GM19240 (cell line): ENCODE data around the gene ADAMTS17.
"Not testable (repeated sequence)": the region's sequence is repeated elsewhere in the genome, so short reads cannot be mapped to it uniquely, and the experiment has no call there.

Source experiments
- DNase-seq: peaks from one replicate; pipeline ENCODE4 v3.0.0; 2011; ENCODE audit warnings: low spot score; ENCODE audit not compliant: insufficient read length

Gene ADAMTS17

GRCh38 chr15:100093211-100094126 is 248.3 kb downstream of the ADAMTS17 start:
- no peak for DNase-seq

GRCh38 chr15:100092034-100092433 is 249.7 kb downstream of the ADAMTS17 start:
- no peak for DNase-seq

- DNase-seq: no peak
Observed at GRCh38 chr15:100090411-100090810, 251.4 kb downstream of the ADAMTS17 start.

- not testable (repeated sequence) for DNase-seq
Observed at GRCh38 chr15:100084042-100084821, 257.5 kb downstream of the ADAMTS17 start.

DNA sequence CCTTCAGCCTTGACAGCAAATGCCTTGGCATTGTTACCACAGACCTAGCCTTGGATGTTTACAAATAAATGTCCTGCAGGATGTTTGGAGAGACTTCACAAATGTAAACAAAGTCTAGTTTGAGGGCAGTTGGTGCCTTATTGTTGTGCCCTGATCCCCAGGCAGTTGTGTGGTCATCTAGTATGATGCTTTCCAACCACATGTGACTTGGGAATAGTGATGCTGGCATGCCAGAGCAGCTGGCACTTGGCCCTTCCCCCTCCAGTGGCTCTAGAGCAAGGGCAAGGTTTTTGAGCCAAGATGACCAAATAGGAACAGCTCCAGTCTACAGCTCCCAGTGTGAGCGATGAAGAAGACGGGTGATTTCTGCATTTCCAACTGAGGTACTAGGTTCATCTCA is 258.2 kb downstream of the ADAMTS17 start:
- DNase-seq: no peak

DNA sequence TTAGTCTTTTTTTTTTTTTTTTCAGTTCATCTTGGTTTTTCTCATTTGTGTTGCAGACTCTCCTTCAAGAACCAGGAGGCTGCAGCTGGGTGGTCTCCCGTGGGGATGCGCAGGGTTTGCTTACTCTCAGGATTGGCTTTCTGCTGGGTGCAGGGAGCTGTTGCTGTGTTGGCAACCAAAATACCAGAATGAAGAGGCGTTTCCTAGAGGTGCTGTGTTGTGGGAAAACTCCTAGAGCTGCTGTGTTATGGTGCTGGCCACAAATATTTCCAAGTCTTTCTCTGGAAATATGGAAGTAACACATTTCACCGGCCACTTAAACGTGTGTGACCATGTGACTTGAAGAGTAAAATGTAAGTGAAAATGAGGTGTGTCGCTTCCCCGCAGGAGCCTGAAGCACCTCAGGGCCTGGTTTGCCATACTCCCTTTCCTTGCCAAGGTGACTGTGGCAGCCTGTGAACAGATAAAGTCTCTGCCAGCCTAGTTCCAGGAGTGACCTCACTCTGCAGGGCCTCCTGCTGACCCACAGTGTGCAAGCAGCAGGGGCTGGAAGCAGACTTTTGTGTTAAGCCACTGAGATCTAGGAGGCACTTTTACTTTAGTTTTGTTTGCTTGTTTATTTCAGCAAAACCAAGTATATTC is 258.9 kb downstream of the ADAMTS17 start:
- DNase-seq: no peak

- DNase-seq: no peak
Observed at GRCh38 chr15:100081454-100081853, 260.3 kb downstream of the ADAMTS17 start.

DNA sequence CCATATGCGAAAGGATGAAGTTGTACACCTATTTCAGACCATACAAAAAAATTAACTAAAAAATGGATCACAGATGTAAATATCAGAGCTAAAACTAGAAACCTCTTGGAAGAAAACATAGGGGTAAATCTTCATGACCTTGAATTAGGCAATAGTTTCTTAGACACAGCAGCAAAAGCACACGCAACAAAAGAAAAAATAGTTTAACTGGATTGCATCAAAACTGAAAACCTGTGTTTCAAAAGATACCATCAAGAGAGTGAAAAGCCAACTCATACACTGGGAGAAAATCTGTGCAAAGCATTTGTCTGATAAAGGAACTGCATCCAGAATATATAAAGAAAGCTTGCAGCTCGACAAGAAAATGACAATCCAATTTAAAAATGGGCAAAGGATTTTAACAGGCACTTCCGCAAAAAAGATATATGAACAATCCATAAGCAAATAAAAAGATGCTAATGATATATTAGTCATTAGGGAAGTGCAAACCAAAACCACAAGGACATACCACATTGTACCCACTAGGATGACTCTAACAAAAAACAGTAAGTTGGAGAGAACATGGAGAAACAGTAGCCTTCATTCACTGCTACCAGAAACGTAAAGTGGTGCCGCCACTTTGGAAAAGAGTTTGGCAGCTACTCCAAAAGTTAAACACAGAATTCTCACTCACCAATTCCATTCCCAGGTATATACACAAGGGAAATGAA is 263.1 kb downstream of the ADAMTS17 start:
- DNase-seq: no peak

- no peak for DNase-seq
Observed at GRCh38 chr15:100075229-100075628, 266.5 kb downstream of the ADAMTS17 start.

DNA sequence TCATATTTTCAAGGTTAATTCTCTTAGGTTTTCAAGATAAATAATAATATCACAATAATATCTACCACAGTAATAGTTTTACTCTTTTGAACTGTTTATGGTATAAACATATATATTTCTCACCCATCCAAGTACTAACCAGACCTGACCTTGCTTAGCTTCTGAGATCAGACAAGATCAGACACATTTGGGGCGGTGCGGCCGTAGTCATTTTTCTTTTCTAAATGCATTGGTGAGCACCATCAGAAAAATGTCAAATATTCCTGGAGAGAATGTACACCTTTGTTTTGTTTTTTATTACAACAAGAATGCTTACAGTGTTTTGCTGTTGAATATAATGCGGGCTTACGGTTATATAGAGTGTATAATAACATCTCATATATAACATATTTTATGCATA is 267.8 kb downstream of the ADAMTS17 start:
- no peak for DNase-seq

DNA sequence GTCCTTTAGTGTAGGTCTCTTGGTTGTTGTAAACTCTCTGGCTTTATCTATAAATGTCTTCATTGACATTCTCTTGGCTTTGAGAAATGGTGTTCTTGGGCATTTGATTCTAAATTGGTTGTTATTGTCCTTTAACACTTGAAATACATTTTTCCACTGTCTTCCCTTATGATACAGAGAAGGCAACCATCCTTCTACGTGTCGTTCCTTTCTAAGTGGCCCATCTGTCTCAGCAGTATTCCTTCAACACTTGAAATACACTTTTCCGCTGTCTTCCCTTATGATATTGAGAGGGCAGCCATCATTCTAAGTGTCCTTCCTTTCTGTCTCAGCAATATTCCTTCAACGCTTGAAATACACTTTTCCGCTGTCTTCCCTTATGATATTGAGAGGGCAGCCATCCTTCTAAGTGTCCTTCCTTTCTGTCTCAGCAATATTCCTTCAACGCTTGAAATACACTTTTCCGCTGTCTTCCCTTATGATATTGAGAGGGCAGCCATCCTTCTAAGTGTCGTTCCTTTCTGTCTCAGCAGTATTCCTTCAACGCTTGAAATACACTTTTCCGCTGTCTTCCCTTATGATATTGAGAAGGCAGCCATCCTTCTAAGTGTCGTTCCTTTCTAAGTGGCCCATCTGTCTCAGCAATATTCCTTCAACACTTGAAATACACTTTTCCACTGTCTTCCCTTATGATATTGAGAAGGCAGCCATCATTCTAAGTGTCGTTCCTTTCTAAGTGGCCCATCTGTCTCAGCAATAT is 275.1 kb downstream of the ADAMTS17 start:
- not testable (repeated sequence) for DNase-seq

DNA sequence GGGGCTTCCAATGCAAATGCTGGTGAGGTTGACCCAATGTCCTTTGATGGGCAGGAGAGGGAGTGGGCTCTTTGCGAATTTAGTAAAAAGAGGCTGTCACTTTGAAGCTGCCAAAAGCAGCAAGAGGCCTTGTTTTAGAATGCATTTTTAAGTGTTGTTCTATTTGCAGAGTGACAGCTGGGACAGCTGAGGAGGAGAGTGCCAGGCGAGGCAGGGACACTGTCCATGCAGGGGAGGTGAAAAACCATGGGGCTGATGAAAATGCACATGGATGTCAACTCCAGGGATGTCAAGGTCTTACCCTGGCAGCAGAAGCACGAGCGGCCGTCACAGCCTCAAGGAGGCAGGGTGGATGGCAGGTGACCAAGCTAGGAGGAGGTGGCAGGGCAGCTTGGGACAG is 279.8 kb downstream of the ADAMTS17 start:
- DNase-seq: no peak

DNA sequence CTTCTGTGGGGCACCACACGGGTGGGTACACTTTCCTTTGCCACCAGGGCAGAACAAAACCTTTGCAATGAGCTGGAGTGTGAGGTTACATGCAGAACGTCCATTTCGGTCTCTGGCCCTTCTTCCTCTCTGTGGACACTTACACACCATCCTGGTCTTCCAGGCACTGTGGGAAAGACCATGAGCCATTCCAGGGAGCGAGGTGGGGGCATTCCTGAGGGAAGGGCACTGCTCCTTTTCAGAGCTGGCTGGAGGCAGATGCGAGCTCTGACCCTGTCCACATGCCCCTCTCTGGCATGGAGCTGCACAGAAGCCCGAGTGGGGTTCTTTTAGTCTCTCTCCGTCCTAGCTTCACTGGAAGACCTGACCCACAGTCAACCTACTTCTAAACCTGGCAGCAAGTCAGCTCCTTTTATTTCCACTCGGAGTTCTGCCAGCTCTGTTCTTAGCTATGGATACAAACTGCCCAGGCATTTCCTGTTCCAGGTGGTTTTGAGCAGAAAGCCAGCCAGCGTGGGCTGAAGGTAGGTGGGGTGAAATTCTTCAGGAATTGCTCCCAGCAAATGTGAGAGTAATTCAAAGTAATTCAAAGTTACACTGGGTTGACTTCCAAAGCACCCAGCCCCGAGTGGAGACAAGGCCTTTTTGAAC is 281.4 kb downstream of the ADAMTS17 start:
- no peak for DNase-seq

DNA sequence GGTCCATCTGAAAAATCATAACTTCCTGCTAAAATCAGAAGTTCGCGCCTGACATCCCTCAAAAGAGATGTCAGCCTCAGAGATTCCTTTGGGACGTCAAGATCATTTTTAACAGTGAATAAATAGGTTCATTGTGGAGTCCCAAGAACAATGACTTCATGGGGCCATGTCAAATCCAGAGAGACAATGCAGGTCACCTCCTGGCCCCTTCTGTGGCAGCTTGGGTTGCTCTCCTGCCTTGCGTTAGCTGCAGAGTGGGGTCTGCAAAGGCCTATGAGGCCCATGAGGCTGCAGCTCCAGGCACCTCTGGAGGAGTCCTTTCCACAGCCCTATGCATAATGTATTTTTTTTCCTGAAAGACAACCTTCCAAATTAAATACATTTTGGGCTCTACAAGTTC is 282.3 kb downstream of the ADAMTS17 start:
- DNase-seq: no peak

DNA sequence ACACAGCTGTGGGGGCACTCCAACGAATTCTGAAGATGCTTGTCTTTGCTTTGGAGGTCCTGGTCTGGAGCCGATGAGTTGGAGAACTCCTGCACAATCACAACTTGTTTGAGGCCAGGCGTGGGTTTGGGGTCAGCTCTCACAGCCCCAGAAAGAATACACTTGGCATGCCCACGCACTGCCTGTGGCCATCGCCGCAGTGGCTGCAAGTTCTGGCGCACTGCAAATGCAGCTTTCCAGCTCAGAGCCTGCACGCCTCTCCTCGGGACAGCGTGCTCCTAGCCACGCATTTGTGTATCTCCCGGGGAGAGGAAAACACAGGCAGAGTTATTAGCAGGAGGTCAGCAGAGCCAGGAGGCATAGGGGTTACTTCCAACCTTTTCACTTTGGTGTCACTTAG is 282.7 kb downstream of the ADAMTS17 start:
- DNase-seq: no peak

GRCh38 chr15:100058458-100058857 is 283.3 kb downstream of the ADAMTS17 start:
- no peak for DNase-seq

DNA sequence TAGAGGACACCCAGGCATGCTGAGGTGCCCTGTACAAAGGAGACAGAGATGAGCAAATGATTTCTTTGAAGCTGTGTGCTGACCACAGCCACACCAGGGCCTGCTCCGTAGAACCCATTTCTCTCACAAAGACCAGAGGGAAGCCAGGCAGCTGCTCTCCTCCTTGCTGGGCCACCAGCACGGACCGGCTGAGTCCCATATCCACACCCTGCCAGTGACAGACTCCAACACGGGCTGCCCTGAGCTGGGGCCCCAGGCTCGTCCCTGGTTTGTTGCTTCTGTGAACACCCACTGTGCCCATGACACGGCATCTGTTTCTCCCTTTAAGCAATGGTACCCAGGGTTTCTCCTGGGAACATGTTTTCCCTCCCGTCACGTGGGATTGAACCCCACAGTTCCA is 284.5 kb downstream of the ADAMTS17 start:
- DNase-seq: no peak

DNA sequence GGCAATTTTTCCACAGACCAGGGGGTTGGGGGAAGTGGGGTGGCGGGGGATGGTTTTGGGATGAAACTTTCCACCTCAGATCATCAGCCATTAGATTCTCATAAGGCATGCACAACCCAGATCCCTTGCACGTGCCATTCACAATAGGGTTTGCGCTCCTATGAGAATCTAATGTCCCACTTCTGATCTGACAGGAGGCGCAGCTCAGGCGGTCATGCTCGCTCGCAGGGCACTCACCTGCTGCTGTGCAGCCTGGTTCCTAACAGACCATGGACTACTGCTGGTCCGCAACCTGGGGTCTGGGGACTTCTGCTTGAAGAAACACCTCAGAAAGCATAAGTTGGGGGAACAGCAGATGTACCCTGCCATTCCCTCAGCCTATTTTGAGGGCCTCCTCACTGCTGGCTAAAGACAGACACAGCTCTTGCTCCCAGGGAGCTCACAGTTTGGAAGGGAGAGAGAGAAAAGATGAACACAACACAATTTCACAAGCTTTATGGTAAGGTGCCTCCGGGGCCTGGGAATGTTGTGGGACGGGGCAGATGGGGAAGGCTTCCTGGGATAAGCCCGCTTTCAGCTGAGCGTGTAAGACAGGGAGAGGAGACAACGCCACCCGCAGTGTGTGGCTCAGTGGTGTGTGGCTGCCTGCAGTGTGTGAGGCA is 285.2 kb downstream of the ADAMTS17 start:
- DNase-seq: no peak

- no peak for DNase-seq
Observed at GRCh38 chr15:100055821-100056220, 286.0 kb downstream of the ADAMTS17 start.

DNA sequence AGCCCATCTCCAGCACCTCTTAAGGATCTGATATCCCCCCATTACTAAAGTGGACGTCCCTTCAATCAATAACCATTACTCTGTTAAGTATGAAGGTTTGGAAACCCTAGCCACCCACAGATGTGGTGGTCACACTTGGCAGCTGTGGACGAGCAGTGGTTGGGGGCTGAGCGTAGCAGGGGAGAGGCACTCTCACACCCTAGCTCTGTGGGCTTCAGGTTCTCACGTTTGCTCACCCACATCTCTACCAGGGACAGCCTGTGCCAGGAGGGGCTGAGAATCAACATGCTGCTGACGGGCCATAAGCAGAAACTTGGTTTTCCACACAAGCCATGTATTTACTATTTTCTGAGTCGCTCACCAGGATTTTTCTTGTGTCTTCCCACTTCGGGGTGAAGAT is 287.2 kb downstream of the ADAMTS17 start:
- no peak for DNase-seq
